Stimulated activated CD8-positive, alpha-beta memory T cell treated with anti-CD3 and anti-CD28 coated beads, Interleukin-15, amount 100 ng/mL, for 48 hours (primary cell): ENCODE data around the gene VAC14.

Experiments used
- DNase-seq, 2 donors: peaks; one replicate each; pipeline ENCODE4 v3.0.0-alpha.2; 2020; ENCODE audit warnings: low read depth in 2 of 2

The VAC14 gene

GRCh38 chr16:70708366-70709246, 92.4 kb downstream of the VAC14 start:
- no peak for DNase-seq

GRCh38 chr16:70706948-70707465, 94.0 kb downstream of the VAC14 start:
- DNase-seq: no peak

- no peak for DNase-seq
These were observed 95.9 kb downstream of the VAC14 start for GRCh38 chr16:70705056-70705455.

- DNase-seq: no peak
These were observed 96.4 kb downstream of the VAC14 start for GRCh38 chr16:70704586-70704985.

GRCh38 chr16:70703835-70704381, 97.0 kb downstream of the VAC14 start:
- no peak for DNase-seq

GRCh38 chr16:70703041-70703834, 97.7 kb downstream of the VAC14 start:
- no peak for DNase-seq

- DNase-seq: no peak
These were observed 98.3 kb downstream of the VAC14 start for GRCh38 chr16:70702624-70703023.

- no peak for DNase-seq
These were observed 99.0 kb downstream of the VAC14 start for GRCh38 chr16:70701998-70702397.

GRCh38 chr16:70701596-70701995, 99.4 kb downstream of the VAC14 start:
- no peak for DNase-seq

- no peak for DNase-seq
These were observed 99.9 kb downstream of the VAC14 start for GRCh38 chr16:70701036-70701435.

- no peak for DNase-seq
These were observed 100.6 kb downstream of the VAC14 start for GRCh38 chr16:70700101-70701020.

GRCh38 chr16:70699696-70700095, 101.3 kb downstream of the VAC14 start:
- no peak for DNase-seq

GRCh38 chr16:70698901-70699300, 102.1 kb downstream of the VAC14 start:
- DNase-seq: no peak

GRCh38 chr16:70697594-70698170, 103.3 kb downstream of the VAC14 start:
- DNase-seq: no peak

GRCh38 chr16:70696952-70697593, 103.9 kb downstream of the VAC14 start:
- peak in 1 of 2 donors; percentile 17 for DNase-seq

- no peak for DNase-seq
These were observed 104.6 kb downstream of the VAC14 start for GRCh38 chr16:70696355-70696754.

- no peak for DNase-seq
These were observed 105.5 kb downstream of the VAC14 start for GRCh38 chr16:70695331-70696070.

- no peak for DNase-seq
These were observed 106.1 kb downstream of the VAC14 start for GRCh38 chr16:70694868-70695218.

GRCh38 chr16:70694088-70694867, 106.7 kb downstream of the VAC14 start:
- DNase-seq: no peak
